Neural cell (in vitro differentiated cells): ENCODE data around the gene GPR146. TPM values are rescaled to one million over a fixed set of nuclear protein-coding genes. Genes with fewer than 3 reads are reported as not detected.

Experiments
- H2AFZ ChIP-seq: fragments of 200-600, 300-800 bp; sonication (generic), shearing (Covaris generic); 2 replicates; pipeline ENCODE4 v1.6.0; 2014; ENCODE audit warnings: low read depth, mild to moderate bottlenecking, antibody characterized with exemption, low read length, moderate library complexity
- H3F3A ChIP-seq: fragments of 200-600 bp; shearing (Covaris generic); 2 replicates; pipeline ENCODE4 v1.6.1; 2016; ENCODE audit warnings: mild to moderate bottlenecking, moderate library complexity, mixed read lengths, antibody characterized with exemption, low read length; ENCODE audit not compliant: insufficient read depth, poor library complexity, severe bottlenecking
- H3K27ac ChIP-seq: fragments of 200-600, 300-800 bp; sonication (generic), shearing (Covaris generic); 2 replicates; pipeline ENCODE4 v1.5.1; 2014; ENCODE audit warnings: mild to moderate bottlenecking, low read length, moderate library complexity
- H3K27me3 ChIP-seq: fragments of 300-800, 200-600 bp; sonication (generic), shearing (Covaris generic); 2 replicates; pipeline ENCODE4 v1.6.0; 2014; ENCODE audit warnings: mild to moderate bottlenecking, low read depth, low read length, moderate library complexity; ENCODE audit not compliant: insufficient read depth
- H3K36me3 ChIP-seq: fragments of 300-800, 200-600 bp; sonication (generic), shearing (Covaris generic); 2 replicates; pipeline ENCODE4 v1.5.1; 2014; ENCODE audit warnings: mild to moderate bottlenecking, antibody characterized with exemption, low read length, moderate library complexity; ENCODE audit not compliant: insufficient read depth
- H3K4me2 ChIP-seq: fragments of 300-800, 200-600 bp; sonication (generic), shearing (Covaris generic); 2 replicates; pipeline ENCODE4 v1.6.0; 2014; ENCODE audit warnings: mild to moderate bottlenecking, low read length
- H3K4me3 ChIP-seq: fragments of 300-800, 200-600 bp; sonication (generic), shearing (Covaris generic); 2 replicates; pipeline ENCODE4 v1.5.1; 2014; ENCODE audit warnings: mild to moderate bottlenecking, low read length, moderate library complexity
- H3K79me2 ChIP-seq: fragments of 200-600 bp; shearing (Covaris generic); replicated peaks from 2 replicates; pipeline ENCODE4 v1.6.0; 2014; ENCODE audit warnings: mild to moderate bottlenecking, low read length, moderate library complexity; ENCODE audit not compliant: insufficient read depth
- H3K9ac ChIP-seq: fragments of 300-800, 200-600 bp; sonication (generic), shearing (Covaris generic); 2 replicates; pipeline ENCODE4 v1.6.1; 2016; ENCODE audit warnings: mild to moderate bottlenecking, low read length, mixed read lengths
- H3K9me2 ChIP-seq: fragments of 200-600 bp; shearing (Covaris generic); 2 replicates; pipeline ENCODE4 v1.6.1; 2016; ENCODE audit warnings: mild to moderate bottlenecking, low read length, mixed read lengths; ENCODE audit not compliant: insufficient read depth
- H3K9me3 ChIP-seq: fragments of 200-600, 300-800 bp; sonication (generic), shearing (Covaris generic); 2 replicates; pipeline ENCODE4 v1.6.1; 2016; ENCODE audit warnings: mild to moderate bottlenecking, mixed run types, low read length, moderate library complexity, mixed read lengths
- H4K20me1 ChIP-seq: fragments of 200-600 bp; shearing (Covaris generic); 2 replicates; pipeline ENCODE4 v1.6.1; 2016; ENCODE audit warnings: mild to moderate bottlenecking, mixed run types; ENCODE audit not compliant: insufficient read depth
- CTCF ChIP-seq: fragments of 450-650 bp; IDR thresholded peaks from 2 replicates; pipeline ENCODE4 v1.5.1; 2014; ENCODE audit warnings: antibody characterized with exemption, mild to moderate bottlenecking, moderate library complexity; ENCODE audit not compliant: poor library complexity, severe bottlenecking
- EP300 ChIP-seq: fragments of 450-650 bp; conservative IDR thresholded peaks from 2 replicates; pipeline ENCODE4 v1.6.1; 2014; ENCODE audit warnings: antibody characterized with exemption, mild to moderate bottlenecking, moderate library complexity; ENCODE audit not compliant: poor library complexity, severe bottlenecking
- EZH2 ChIP-seq: fragments of 200-600, 300-800 bp; shearing (Covaris generic), sonication (generic); IDR thresholded peaks from 2 replicates; pipeline ENCODE4 v1.6.1; 2014; ENCODE audit warnings: antibody characterized with exemption, low read length, borderline replicate concordance, mild to moderate bottlenecking; ENCODE audit not compliant: insufficient read depth, poor library complexity, severe bottlenecking
- MXI1 ChIP-seq: fragments of 450-650 bp; conservative IDR thresholded peaks from 2 replicates; pipeline ENCODE4 v1.6.1; 2014; ENCODE audit warnings: antibody characterized with exemption, mild to moderate bottlenecking; ENCODE audit not compliant: poor library complexity, severe bottlenecking
- POLR2AphosphoS5 ChIP-seq: IDR thresholded peaks from 2 replicates; pipeline ENCODE4 v1.6.1; 2012
- RAD21 ChIP-seq: fragments of 450-650 bp; conservative IDR thresholded peaks from 2 replicates; pipeline ENCODE4 v1.6.1; 2014; ENCODE audit warnings: antibody characterized with exemption, mild to moderate bottlenecking, moderate library complexity
- REST ChIP-seq: IDR thresholded peaks from 2 replicates; pipeline ENCODE4 v1.6.1; 2012; ENCODE audit warnings: borderline replicate concordance
- SMC3 ChIP-seq: fragments of 450-650 bp; conservative IDR thresholded peaks from 2 replicates; pipeline ENCODE4 v1.6.1; 2014; ENCODE audit warnings: antibody characterized with exemption, mild to moderate bottlenecking, moderate library complexity; ENCODE audit not compliant: poor library complexity
- TAF1 ChIP-seq: IDR thresholded peaks from 2 replicates; pipeline ENCODE4 v1.6.1; 2012; ENCODE audit warnings: low read depth
- polyA plus RNA-seq: library from polyadenylated mRNA; depleted of rRNA; stranded (reverse); fragments of >200 nt; gene quantifications from 2 replicates; pipeline ENCODE4 v1.2.3, GENCODE V29; 2014

GPR146 gene
- polyA plus RNA-seq, 1 donor from 2014 or later: not detected

DNA sequence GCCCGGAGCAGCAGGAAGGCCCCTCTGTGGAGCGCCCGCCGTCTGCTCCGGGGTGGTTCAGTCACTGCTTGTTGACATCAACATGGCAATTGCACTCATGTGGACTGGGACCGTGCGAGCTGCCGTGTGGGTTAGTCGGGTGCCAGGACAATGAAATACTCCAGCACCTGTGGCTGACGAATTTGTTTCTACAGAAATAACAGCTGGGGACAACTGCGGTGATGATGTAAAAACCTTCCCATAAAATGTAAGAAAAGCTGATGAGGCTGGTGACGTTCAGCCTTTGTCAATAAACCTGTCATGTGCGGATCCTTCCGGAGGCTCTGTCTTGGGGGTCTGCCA is 49.1 kb downstream of the GPR146 start:
- no peaks in the 10 kb centered on the region for H3K9me3 ChIP-seq
- H4K20me1 ChIP-seq: no peaks in the 10 kb centered on the region
- no peak overlapping the region for H2AFZ ChIP-seq
- H3K27ac ChIP-seq: no peak overlapping the region
- no peak overlapping the region for H3K9ac ChIP-seq
- H3K4me2 ChIP-seq: no peak overlapping the region
- TF ChIP-seq EZH2: no peak
- no peak for TF ChIP-seq RAD21
- TF ChIP-seq TAF1: no peak
- TF ChIP-seq SMC3: no peak
- TF ChIP-seq MXI1: no peak
- no peak for TF ChIP-seq CTCF
- no peak for TF ChIP-seq EP300
- TF ChIP-seq POLR2AphosphoS5: no peak
- no peak for TF ChIP-seq REST
- no peak overlapping the region for H3K4me3 ChIP-seq
- H3K27me3 ChIP-seq: no peaks in the 10 kb centered on the region
- H3K36me3 ChIP-seq: peaks cover 4% of the 10 kb centered on the region
- H3F3A ChIP-seq: no peaks in the 10 kb centered on the region
- H3K79me2 ChIP-seq: no peaks in the 10 kb centered on the region
- no peaks in the 10 kb centered on the region for H3K9me2 ChIP-seq

- no peaks in the 10 kb centered on the region for H3K79me2 ChIP-seq
- H3K9me2 ChIP-seq: no peaks in the 10 kb centered on the region
- H4K20me1 ChIP-seq: no peaks in the 10 kb centered on the region
- peaks cover 4% of the 10 kb centered on the region for H3K36me3 ChIP-seq
- H3K9ac ChIP-seq: no peak overlapping the region
- H3F3A ChIP-seq: no peaks in the 10 kb centered on the region
- no peaks in the 10 kb centered on the region for H3K27me3 ChIP-seq
- H3K9me3 ChIP-seq: no peaks in the 10 kb centered on the region
- H2AFZ ChIP-seq: no peak overlapping the region
- H3K27ac ChIP-seq: no peak overlapping the region
- TF ChIP-seq EP300: no peak
- no peak for TF ChIP-seq EZH2
- no peak for TF ChIP-seq REST
- TF ChIP-seq TAF1: no peak
- TF ChIP-seq MXI1: no peak
- no peak for TF ChIP-seq POLR2AphosphoS5
- no peak for TF ChIP-seq CTCF
- TF ChIP-seq RAD21: no peak
- TF ChIP-seq SMC3: no peak
- H3K4me3 ChIP-seq: no peak overlapping the region
- no peak overlapping the region for H3K4me2 ChIP-seq
Observed at GRCh38 chr7:1093916-1094508, 49.7 kb downstream of the GPR146 start.
